NCI-H82 treated with DMSO at 0.1 percent for 48 hours (cell line): Measurements from ENCODE around the gene NAA38.

Experiments
- DNase-seq: peaks from one replicate; lab custom pipeline; 2025; ENCODE audit not compliant: unreplicated experiment; lab: John Stamatoyannopoulos, UW

Gene NAA38

DNA sequence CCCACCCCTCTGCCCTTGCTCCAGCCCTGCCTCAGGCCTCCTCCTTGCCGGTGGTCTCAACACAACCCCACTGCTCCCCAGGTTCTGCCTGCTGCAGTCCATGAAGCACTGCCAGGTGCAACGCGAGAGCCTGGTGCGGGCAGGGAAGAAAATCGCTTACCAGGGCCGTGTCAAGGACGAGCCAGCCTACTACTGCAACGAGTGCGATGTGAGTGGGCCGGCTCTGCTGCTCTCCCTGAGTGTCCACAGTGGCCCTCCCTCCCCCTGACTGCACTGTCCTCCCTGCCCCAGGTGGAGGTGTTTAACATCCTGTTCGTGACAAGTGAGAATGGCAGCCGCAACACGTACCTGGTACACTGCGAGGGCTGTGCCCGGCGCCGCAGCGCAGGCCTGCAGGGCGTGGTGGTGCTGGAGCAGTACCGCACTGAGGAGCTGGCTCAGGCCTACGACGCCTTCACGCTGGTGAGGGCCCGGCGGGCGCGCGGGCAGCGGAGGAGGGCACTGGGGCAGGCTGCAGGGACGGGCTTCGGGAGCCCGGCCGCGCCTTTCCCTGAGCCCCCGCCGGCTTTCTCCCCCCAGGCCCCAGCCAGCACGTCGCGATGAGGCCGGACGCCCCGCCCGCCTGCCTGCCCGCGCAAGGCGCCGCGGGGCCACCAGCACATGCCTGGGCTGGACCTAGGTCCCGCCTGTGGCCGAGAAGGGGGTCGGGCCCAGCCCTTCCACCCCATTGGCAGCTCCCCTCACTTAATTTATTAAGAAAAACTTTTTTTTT lies 4.3 kb downstream of the NAA38 start:
- no peak for DNase-seq

DNA sequence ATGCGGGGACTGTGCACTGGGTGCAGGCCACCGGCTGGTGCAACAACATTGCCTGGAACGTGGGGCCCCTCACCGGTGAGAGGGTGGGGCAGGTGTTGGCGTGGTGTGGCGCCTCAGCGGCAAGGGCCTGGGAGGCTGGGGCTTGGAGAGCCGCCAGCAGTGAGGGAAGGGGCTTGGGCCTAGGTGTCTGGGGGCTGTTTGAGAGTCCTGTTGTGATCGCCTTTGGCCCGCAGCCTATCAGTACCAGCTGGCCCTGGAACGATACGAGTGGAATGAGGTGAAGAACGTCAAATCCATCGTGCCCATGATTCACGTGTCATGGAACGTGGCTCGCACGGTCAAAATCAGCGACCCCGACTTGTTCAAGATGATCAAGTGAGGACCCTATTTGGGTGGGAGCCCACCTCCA lies 5.1 kb downstream of the NAA38 start:
- no peak for DNase-seq

DNA sequence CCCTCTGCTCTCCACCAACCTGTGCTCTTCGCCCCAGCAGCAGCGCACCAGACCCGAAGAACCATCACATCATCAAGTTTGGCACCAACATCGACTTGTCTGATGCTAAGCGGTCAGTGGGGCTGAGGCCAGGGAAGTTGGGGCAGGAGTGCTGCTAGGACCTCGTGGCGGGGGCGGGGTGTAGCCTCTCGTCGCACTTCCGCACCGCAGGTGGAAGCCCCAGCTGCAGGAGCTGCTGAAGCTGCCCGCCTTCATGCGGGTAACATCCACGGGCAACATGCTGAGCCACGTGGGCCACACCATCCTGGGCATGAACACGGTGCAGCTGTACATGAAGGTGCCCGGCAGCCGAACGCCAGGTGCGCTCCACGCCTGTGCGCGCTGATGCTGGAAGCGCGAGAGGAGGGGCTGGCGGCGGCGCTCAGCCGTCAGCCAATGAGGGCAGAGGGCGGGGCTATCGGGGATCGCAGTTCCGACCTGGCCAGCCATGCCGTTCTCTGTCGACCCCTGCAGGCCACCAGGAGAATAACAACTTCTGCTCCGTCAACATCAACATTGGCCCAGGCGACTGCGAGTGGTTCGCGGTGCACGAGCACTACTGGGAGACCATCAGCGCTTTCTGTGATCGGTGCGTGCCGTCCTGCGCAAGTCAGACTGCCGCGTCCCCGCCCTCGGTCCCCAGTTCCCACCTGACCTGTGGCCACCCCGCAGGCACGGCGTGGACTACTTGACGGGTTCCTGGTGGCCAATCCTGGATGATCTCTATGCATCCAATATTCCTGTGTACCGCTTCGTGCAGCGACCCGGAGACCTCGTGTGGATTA lies 5.7 kb downstream of the NAA38 start:
- peak; percentile 87 for DNase-seq

DNA sequence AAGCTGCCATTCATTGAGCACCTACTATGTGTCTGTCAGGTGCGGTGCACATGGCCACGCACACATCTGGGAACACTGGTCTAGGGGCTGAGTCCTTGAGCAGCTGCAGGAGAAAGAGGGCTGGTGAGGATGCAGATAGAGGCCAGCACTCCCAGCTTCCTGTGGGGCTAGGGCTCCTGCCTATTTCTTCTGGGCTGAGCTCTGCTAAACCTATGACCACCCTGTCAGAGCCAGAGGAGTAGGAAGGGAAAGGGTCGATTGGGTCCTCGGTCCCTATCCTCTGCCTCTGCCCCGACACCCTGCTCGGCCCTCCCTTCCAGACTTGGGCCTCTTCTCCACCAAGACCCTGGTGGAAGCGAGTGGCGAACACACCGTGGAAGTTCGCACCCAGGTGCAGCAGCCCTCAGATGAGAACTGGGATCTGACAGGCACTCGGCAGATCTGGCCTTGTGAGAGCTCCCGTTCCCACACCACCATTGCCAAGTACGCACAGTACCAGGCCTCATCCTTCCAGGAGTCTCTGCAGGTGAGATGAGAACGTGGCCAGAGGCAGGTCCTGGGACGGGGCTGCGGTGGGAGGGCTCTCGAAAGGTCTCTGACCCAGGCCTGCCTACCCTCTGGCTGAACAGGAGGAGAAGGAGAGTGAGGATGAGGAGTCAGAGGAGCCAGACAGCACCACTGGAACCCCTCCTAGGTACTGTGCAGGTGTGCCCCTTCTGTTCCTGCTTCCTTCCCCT lies 6.5 kb downstream of the NAA38 start:
- DNase-seq, result no peak

DNA sequence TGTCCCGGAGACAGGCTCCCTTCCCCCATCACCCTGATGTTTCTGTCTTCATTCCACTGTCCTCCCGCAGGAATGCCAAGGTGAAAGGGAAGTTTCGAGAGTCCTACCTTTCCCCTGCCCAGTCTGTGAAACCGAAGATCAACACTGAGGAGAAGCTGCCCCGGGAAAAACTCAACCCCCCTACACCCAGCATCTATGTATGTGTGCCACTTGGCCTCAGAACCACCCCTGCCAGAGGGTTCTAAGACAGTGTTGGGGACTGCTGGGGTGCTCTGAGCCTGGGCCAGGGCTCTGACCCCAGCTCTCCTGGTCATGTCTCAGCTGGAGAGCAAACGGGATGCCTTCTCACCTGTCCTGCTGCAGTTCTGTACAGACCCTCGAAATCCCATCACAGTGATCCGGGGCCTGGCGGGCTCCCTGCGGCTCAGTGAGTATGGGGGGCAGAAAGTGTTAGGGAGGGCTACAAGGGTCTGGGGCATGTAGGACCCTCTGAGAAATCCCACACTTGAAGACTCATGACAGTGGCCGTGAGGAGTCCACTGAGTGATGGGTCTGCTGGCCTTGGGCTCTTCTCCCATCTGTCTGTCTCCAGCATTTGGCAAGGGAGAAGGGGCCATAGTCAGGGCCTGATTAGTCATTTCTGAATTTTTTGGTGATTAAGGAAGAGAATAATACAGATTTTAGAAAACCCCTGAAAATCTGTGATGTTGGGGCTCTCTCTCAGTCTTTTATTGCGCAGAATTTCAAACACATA lies 7.4 kb downstream of the NAA38 start:
- no peak for DNase-seq

DNA sequence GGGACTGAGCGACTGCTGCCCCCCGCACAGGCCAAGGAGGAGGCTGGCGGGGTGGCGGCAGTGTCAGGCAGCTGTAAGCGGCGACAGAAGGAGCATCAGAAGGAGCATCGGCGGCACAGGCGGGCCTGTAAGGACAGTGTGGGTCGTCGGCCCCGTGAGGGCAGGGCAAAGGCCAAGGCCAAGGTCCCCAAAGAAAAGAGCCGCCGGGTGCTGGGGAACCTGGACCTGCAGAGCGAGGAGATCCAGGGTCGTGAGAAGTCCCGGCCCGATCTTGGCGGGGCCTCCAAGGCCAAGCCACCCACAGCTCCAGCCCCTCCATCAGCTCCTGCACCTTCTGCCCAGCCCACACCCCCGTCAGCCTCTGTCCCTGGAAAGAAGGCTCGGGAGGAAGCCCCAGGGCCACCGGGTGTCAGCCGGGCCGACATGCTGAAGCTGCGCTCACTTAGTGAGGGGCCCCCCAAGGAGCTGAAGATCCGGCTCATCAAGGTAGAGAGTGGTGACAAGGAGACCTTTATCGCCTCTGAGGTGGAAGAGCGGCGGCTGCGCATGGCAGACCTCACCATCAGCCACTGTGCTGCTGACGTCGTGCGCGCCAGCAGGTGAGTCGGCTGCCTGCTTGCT lies 8.1 kb downstream of the NAA38 start:
- DNase-seq, result no peak

DNA sequence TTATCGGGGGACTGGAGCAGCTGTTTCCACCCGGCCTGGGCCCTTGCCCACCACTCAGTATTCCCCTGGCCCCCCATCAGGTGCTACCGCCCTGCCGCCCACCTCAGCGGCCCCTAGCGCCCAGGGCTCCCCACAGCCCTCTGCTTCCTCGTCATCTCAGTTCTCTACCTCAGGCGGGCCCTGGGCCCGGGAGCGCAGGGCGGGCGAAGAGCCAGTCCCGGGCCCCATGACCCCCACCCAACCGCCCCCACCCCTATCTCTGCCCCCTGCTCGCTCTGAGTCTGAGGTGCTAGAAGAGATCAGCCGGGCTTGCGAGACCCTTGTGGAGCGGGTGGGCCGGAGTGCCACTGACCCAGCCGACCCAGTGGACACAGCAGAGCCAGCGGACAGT lies 8.6 kb downstream of the NAA38 start:
- no peak for DNase-seq

DNA sequence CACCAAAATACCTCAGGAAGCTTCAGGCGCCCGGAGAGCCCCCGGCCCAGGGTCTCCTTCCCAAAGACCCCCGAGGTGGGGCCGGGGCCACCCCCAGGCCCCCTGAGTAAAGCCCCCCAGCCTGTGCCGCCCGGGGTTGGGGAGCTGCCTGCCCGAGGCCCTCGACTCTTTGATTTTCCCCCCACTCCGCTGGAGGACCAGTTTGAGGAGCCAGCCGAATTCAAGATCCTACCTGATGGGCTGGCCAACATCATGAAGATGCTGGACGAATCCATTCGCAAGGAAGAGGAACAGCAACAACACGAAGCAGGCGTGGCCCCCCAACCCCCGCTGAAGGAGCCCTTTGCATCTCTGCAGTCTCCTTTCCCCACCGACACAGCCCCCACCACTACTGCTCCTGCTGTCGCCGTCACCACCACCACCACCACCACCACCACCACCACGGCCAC lies 9.2 kb downstream of the NAA38 start:
- DNase-seq, result no peak

DNA sequence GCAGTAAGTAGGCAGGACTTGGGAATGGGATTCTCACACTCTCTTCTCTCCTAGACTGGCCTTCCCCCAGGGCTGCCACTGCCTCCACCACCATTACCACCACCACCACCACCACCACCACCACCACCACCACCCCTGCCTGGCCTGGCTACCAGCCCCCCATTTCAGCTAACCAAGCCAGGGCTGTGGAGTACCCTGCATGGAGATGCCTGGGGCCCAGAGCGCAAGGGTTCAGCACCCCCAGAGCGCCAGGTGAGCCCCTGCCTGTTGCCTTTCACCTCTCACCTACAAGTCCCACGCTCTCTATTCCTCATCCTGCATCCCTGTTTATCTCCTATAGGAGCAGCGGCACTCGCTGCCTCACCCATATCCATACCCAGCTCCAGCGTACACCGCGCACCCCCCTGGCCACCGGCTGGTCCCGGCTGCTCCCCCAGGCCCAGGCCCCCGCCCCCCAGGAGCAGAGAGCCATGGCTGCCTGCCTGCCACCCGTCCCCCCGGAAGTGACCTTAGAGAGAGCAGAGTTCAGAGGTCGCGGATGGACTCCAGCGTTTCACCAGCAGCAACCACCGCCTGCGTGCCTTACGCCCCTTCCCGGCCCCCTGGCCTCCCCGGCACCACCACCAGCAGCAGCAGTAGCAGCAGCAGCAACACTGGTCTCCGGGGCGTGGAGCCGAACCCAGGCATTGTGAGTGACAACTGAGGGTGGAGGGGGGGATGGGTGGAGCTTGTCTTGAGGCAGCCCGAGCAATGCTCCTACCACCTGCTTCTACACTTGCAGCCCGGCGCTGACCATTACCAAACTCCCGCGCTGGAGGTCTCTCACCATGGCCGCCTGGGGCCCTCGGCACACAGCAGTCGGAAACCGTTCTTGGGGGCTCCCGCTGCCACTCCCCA lies 10.3 kb downstream of the NAA38 start:
- no peak for DNase-seq

DNA sequence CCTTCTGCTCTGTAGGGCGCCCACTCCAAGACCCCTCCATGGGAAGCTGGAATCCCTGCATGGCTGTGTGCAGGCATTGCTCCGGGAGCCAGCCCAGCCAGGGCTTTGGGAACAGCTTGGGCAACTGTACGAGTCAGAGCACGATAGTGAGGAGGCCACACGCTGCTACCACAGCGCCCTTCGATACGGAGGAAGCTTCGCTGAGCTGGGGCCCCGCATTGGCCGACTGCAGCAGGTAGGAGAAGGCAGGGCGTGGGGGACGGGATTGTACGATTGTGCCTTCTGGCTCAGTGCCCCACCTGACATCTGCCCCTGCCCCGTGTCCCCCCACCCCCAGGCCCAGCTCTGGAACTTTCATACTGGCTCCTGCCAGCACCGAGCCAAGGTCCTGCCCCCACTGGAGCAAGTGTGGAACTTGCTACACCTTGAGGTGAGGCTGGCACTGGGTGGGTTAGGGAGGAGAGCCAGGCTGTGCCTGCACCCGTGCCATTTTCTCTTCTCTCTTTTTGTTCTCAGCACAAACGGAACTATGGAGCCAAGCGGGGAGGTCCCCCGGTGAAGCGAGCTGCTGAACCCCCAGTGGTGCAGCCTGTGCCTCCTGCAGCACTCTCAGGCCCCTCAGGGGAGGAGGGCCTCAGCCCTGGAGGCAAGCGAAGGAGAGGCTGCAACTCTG lies 11.2 kb downstream of the NAA38 start:
- no peak for DNase-seq

DNA sequence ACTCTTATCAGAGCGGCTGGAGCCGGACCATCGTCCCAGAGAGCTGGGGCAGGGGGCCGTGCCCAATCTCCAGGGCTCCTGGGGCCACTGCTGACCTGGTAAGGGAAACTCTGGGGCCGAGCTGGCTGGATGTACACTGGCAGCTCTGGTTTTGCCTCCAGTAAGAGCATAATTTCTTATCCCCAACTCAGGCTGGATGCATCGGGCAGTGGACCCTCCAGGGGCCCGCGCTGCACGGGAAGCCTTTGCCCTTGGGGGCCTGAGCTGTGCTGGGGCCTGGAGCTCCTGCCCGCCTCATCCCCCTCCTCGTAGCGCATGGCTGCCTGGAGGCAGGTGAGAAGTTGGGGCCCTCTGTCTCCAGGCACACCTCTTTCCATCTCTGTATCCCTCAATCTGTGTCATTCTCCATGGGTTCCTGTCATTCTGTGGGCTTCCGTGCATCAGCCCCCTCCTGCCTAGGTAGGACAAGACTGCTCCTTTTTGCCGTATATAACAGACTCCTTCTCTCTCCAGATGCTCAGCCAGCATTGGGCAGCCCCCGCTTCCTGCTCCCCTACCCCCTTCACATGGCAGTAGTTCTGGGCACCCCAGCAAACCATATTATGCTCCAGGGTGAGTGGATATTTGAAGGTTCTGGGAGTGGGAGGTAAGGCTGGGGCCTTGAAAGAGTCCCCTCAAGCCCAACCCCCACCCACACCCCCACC lies 11.8 kb downstream of the NAA38 start:
- DNase-seq, result no peak

DNA sequence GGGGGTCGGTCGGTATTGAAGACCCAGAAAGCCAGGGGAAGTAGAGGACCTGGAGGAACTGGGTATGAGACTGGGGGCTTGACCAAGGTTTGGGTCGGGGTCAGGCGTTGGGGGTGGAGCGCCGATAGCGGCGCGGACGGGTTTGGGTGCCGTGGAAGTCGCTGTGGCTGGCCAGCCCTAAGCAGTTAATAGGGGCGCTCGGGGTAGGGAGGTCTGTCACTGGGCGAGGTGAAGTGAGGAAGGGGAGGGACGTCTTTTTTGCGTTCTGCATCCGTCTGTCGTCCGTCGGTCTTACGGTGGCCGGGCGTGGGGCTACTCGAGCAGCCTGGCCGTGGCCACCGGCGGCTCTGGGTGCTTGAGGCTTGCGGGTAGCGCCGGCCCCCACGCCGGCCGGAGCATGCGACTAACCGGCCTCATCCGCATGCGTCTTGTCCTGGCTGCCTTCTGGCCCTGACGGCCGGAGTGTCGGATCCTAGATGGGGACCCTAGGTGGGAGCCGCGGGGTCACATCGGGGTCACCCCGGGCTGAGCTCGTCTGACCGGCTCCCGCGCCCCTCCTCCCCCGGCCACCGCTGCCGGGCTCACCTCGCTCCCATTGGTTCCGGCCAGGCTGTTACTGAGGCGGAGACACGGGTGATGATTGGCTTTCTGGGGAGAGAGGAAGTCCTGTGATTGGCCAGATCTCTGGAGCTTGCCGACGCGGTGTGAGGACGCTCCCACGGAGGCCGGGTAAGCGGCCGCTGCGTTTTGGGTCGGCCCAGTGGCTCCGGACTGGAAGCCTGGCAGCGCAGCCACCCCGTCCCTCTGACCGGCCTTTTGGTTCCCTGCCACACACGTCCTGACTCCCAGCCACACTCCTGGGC lies 12.8 kb downstream of the NAA38 start:
- peak; percentile 92 for DNase-seq

DNA sequence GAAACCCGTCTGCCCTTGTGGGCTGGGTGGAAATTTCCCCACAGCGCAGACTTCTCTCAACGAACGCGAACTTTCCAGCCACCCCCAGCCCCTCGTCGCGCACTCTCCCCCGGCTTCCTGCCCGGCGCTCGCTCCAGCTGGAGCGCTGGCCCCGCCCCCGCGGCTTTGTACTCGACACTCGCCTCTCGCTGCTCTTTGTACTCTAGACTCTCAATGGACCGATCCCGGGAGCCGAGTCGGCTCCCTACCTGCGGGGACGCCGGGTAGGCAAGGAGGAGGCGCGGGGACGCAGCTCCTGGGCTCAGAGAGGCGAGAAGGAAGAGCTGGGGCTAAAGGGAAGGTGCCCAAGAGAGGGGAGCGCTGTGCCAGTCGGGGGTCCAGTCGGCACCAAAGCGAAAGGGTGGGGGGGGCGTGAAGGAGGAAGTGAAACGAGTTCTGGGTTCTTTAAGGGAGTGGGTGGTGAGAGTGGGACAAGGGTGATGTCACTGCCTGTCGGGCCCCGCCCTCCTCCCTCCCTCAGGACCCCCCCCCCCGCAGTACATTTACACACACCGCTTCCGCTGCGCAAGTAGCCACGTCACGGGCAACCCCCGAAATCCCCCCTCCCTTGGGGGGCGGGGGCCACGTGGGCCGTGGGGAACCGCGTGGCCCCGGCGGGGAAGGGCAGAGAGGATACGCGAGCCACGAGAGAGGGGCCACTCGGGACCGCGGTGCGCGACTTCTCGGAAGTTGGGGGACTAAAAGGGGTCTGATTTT lies 13.6 kb downstream of the NAA38 start:
- peak; percentile 78 for DNase-seq

DNA sequence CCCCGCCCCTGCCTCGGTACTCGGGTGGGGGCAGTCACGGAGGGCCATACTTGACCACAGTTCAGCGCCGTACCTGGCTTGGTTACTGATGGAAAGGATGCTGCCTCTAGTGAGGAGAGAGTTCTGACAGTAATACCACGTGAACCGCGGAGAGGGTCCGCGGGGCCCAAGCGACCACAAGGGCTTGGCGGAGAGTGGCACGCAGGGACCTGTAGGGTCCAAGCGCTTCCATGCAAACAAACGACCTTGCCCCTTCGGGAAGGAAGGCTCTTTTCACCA lies 14.2 kb downstream of the NAA38 start:
- no peak for DNase-seq

DNA sequence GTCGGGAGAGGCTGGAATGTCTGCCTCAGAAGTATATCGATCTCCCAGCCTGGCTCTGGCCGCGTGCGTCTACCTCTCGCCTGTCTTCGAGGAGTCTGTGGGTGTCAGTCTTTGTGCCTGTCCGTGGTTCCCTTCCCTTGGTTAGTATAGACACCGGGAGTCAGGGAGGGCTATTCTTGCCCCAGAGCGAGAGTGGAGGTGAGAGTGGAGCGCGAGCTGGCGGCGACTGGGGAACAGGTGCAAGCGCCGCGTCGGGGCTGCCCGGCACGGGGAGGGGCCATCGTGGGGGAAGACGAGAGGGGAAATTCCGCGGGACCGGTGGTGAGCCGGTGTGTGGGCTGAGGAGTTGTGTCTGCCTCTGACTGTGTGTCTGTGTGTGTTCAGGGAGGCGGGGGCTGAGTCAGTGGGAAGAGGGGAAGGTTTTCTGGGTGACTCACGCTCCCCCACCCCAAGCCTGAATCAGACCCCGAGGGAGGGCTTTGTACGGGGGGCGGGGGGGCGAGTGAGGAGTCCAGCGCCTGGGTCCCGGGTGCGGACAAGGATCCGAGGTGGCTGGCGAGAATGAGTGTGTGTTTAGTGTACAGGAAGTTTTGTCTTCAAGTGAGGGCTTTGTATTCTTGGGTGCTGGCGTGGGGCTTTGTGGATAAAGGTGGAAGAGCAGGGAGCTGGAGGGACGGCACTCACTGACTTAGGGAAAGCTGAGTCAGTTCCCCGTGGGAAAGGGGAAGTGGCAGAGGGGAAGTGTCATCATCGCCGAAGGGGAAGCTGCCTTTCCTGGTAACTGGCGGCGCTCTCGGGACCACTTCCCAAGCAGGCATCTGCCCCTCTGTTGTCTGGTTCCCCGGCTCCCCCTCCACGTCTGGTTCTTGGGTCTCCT lies 14.7 kb downstream of the NAA38 start:
- no peak for DNase-seq

DNA sequence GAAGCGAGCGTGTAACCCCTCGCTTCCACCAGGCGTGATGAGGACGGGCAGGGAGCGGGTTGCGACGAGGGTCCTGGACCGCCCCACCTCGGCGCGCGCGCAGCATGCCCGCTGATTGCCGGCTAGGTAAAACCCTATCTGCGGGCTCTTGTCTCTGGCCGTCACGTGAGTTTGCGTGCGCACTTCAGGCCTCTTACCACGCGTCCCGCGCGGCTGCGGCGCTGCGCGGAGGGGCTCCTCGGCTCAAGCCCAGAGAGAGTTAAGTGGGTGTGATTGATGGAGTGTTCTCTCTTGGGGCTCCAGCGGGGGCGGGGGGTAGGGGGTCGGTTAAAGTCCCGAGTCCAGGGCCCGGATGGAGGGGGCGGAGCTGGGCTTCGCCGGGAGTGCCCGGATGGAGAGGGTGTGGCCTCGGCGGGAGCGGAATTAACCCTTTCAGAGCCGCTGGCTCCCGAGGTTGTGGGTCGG lies 15.4 kb downstream of the NAA38 start:
- peak; percentile 74 for DNase-seq
